Measurements from ENCODE around the gene OGFOD2.

- TF ChIP-seq CTCF (IDR thresholded peaks at IDR 0.05 in 8 of 11, conservative IDR thresholded peaks at IDR 0.05 in 3 of 11) (no peak), POLR2AphosphoS5 (IDR thresholded peaks at IDR 0.05) (no peak), POLR2A (IDR thresholded peaks at IDR 0.05) (no peak)
Measured at GRCh38 chr12:123021688-123022604, 46.9 kb downstream of the OGFOD2 start.

All from spleen (tissue), 7 donors.